Activated T-cell treated with anti-CD3 and anti-CD28 coated beads, Interleukin-2, amount 50 U/mL, for 48 hours (primary cell): ENCODE results near the gene SEC23A.
A peak's percentile ranks its signal among the peaks of the same experiment; 100 is the strongest.
"Not testable (repeated sequence)": the region's sequence is repeated elsewhere in the genome, so short reads cannot be mapped to it uniquely, and the experiment has no call there.

Experiments used
- DNase-seq, 2 experiments: peaks; one replicate each; pipeline ENCODE4 v3.0.0-alpha.2; 2020

The SEC23A gene

DNA sequence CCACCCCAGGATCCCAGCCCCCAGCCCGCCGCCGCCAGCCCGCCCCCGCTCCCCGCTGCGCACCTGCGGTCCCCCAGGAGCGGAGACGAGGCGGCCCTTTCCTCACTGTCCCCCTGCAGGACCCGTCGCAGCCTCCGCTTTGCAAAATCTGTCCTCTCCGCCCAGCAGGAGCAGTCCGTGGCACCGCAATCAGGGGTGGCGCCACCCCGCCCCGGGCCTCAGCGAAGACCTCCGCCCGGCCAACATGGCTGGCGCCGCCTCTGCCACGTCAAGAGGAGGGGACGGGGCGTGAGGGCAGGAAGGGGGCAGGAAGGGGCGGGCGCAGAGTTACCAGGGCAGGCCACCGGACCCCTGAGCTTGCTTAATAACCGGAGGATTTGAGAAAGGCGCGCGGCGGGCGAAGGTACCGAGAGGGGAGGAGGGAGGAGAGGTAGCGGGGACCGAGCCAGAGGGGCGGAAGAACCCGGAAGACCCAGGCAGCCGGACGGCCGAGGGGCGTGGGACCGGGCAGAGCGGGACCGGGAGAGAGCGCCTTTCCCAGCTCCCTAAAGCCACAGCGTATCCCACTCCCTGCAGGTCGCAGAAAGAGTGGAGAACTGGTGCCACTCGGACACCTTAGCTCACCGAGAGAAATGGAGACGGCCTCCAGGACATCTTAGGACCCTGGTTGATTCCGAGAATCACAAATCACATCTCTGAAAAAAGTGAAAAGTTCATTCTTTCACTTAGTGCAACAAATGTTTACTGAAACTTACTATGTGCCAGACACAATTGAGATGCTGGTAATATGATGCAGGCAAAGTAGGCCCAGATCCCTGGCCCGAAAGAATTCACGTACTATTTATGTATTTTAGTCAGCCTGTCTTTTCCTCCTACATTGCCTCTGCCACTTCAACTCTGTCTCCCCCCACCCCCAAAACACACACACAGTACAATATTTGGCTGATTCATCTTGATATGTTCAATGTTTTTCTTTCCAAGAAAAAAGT is at the start of gene SEC23A:
Gene SEC23A (minus strand): TSS at position 267 of the 989 bp plus-strand sequence. CDS start 7,117 bp downstream, outside the sequence.
- DNase-seq, result peak; percentile 89 to 90

DNA sequence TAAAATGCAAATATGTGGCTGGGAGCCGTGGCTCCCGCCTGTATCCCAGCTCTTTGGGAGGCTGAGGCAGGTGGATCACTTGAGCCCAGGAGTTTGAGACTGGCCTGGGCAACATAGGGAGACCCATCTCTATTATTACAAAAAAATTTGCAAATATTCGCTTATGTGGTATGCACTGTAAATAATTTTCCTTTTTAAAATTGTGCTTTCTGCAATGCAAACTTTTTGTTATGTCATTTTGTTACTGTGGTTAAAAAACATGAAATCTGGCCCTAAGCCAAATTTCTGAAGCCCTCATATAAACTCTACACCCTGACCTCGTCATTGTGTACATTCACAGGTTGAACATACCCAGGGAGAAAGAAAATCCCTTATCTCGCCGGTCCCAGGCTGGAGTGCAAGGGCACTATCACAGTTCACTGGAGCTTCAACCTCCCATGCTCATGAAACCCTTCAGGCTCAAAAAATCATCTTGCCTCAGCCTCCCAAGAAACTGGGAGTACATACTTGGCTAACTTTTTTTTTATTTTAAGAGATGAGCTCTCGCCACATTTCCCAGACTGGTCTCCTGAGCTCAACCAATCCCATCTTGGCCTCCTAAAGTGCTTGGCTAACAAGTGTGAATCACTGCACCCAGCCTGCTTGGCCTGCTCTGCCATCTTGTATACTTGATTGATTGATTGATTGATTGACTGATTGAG is 42.4 kb upstream of the SEC23A start:
- no peak for DNase-seq

DNA sequence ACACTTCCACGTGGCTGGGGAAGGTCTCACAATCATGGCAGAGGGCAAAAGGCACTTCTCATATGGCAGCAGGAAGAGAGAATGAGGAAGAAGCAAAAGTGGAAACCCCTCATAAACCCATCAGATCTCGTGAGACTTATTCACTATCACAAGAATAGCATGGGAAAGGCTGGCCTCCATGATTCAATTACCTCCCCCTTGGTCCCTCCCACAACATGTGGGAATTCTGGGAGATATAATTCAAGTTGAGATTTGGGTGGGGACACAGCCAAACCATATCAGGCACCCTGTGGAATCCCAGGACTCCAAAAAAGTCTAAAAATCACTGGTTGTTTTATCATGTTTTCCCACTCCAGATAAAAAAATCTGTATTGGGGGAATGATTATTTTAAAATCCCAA is 40.2 kb upstream of the SEC23A start:
- DNase-seq, result not testable (repeated sequence)

DNA sequence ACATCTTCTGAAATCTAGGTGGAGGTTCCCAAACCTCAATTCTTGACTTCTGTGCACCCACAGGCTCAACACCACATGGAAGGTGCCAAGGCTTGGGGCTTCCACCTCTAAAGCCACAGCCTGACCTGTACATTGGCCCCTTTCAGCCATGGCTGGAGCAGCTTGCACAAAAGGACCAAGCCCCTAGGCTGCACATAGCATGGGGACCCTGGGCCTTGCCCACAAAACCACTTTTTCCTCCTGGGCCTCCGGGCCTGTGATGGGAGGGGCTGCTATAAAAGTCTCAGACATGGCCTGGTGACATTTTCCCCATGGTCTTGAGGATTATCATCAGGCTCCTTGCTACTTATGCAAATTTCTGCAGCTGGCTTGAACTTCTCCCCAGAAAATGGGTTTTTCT is 38.6 kb upstream of the SEC23A start:
- DNase-seq, result not testable (repeated sequence)

DNA sequence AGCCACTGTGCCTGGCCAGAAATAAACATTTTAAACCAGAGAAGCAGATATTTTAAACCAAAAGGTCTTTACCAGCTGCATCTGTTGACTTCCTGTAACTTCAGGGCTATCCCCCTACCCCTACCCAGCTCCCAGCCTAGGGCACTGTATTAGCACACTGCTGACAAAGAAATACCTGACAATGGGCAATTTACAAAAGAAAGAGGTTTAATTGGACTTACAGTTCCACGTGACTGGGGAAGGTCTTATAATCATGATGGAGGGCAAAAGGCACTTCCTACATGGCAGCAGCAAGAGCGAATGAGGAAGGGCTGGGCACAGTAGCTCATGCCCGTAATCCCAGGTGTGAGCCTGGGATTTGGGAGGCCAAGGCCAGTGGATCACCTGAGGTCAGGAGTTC is 37.1 kb upstream of the SEC23A start:
- no peak for DNase-seq

DNA sequence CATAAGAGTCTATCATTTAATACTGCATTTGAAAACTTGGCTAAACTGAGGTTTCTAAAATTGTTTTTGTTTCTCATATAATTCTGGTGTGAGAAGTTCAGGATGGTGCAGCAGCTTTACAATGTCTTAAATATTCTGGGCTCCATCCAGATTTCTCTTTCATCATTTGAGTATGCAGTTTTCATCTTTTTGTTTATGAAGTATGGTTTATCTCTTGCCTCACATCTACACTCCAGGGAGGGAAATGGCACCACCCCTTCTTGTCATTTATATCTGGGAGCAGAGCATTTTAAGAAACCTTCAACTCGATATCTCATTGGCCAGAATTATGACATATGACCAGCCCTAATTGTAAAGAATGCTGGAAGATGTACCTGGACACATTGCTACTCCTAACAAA is 35.4 kb upstream of the SEC23A start:
- no peak for DNase-seq

DNA sequence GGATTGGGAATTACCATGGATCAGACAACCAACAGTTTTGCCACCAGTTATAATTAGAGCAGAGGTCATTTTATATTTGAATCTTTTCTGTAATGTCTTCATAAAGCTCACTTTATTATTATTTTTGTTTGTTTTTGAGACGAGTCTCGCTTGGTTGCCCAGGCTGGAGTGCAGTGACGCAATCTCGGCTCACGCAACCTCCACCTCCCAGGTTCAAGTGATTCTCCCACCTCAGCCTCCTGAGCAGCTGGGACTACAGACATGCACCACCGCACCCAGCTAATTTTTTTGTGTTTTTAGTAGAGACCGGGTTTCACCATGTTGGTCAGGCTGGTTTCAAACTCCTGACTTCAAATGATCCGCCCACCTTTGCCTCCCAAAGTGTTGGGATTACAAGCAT is 34.8 kb upstream of the SEC23A start:
- DNase-seq, result not testable (repeated sequence)

DNA sequence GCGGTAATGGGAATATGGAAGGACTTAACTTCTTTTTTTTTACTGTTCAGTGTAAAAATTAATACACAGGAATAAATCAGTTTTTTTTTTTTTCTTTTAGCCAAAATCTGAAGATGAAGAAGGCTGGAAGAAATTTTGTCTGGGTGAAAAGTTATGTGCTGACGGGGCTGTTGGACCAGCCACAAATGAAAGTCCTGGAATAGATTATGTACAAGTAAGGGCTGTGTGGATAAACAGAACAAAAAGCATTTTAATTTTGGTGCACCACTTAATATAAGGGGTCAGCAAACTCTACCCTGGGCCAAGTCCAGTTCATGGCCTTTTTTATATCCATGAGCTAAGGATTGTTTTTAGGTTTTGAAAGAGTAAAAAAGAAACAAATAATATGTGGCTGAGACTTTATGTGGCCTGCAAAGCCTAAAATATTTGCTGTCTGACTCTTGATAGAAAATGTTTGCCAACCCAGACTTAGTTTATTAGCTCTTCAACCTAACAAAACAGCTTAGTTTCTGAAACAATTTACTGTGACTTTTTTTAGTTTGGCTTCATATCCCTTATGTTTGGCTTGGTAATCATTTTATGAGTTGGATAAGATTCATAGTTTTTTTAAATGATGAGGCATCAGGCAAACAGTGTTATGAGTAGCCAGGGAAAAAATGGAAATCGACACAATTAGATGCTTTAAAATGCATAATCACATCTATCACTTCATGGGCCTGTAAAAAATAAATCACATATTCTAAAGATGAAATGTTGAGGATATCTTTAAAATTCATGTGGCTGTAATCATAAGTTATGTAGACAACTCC is 19.5 kb upstream of the SEC23A start:
- no peak for DNase-seq

DNA sequence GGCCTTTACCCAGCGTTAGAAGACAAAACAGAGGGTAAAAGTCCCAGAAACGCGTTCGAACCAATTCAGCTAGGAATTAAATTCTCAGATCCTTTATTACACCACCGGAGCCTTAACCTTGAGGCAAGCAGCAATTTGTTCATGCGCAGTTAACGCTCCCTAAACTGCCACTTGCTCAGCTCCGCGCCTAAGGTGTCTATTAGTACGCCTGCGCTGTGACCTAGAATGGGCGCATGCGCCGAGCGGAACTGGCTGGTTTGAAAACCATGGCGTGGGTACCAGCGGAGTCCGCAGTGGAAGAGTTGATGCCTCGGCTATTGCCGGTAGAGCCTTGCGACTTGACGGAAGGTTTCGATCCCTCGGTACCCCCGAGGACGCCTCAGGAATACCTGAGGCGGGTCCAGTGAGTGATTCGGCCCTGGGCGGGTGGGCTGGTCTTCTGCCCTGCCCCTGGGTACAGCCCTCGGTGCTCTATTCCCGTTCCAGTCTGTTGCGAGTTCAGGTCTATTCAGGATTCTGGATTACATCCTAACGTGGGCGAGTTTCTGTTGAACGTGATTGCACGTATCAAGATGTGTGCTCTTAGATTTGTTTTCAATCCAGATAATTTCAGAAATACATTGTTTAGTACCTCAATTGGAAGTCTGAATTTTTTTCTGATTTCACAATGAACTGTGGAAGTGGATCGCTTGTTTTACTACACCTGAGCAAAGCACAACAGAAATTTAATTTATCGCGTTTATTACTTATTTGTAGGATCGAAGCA is 11.2 kb upstream of the SEC23A start, which contains the start of gene GEMIN2:
Gene GEMIN2 (plus strand): TSS at position 251 of the 766 bp plus-strand sequence. CDS start 16 bp downstream, at position 267.
- DNase-seq, result peak; percentile 95 to 96

DNA sequence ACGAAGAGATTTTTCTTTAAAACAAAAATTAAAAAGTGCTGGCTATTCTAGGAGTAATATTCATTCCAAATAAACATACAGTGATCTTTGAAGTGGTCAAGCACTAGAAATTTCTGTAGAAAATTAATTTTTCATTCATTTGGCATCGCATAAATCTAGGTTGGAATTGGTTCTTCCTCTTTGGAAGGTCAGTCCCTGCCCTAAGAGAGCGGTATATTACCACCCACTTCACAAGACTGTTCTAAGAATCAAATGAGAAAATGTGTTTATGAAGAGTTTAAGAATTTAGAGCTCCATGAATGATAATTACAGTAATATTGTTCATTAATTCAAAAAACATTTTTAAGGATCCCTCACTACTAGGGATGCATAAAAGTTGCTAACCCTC is 10.6 kb upstream of the SEC23A start:
- DNase-seq, result no peak

DNA sequence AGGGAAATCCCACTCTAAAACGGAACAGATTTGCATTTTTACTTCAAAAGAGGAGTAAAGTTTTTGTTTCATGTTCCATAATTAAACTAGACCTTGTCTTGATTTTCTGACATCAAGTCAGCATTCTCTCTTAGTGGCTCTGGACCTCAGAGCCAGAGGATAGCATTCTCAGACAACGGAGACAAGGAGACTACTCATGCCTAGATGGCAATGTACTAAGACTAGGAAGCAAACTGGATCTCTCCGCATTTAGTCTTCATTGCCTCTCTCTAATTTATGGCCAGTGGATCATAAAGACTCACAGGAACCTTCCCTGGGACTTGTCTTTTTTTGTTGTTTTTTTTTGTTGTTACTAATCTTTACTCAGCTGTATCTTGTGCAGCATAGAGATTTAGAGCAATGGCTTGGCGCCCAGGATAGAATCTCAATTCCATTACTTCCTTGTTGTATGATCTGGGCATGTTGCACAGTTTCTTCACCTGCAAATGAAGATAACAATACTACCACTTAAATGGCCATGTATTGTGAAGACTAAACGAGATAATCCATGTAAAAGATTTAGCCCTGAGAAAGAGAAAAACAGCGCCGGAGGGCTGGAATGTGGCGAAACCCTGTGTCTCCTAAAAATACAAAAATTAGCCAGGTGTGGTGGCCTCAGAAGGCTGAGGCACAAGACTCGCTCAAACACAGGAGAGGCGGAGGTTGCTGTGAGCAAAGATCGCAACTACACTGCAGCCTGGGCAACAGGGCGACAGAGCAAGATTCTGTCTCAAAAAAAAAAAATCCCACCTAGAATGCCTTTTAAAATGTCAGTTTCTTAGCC is 7.1 kb upstream of the SEC23A start:
- no peak for DNase-seq

DNA sequence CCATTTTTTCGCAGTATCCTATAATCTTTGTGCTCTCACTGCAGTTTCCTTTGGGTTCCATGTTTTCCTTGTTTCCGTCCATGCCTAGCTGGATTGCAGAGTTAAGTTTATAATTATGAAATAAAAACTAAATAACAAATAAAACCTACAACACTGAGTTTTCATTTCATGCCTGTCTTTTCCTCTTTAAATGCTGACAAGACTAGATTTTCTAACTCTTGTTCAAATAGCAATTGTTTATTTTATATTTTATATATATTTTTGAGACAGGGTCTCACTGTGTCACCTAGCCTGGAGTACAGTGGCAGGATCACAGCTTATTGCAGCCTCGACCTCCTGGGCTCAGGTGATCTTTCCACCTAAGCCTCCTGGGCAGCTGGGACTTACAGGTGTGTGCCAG is 5.8 kb upstream of the SEC23A start:
- no peak for DNase-seq

DNA sequence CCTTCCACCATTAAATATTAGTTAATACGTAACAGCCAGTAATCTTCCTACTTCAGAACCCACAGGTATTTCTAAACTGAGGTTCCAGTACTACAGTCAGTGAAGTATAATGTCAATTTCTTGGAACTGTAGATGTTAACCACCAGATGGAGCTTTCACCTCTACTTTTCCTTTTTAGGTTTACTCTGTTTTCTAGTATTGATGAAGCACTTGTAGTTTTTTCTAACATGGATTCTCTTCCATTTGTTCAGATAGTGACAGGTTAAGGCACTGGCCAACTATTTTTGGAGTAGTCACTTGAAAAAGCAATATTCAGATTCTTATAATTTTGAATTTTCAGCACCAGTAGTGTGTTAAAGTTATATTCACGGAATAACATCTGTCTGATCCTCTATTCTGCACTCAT is 4.6 kb upstream of the SEC23A start:
- no peak for DNase-seq

DNA sequence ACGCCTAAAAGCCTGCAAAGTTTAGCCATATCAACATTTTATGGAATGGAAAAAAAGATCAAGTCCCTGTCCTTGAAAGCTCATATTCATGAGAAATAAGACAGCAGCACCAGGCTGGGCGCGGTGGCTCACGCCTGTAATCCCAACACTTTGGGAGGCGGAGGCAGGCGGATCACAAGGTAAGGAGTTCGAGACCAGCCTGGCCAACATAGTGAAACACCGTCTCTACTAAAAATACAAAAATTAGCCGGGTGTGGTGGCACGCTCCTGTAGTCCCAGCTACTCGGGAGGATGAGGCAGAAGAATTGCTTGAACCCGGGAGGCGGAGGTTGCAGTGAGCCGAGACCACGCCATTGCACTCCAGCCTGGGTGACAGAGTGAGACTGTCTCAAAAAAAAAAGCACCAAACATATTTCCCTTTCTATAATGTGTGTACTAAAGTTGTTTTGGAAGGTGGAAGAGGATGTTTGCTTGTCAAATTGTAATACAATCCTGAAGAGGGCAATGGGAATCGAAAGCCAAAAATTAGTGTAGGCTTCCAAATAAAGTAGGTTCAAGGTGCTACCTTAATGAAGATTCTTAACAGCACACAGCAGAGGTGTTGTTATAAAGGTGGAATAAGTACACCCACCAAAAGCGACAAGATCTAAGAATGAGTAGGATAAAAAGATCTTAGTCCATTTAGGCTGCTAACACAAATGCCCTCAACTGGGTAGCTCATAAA is 1.2 kb upstream of the SEC23A start:
- DNase-seq, result not testable (repeated sequence)

DNA sequence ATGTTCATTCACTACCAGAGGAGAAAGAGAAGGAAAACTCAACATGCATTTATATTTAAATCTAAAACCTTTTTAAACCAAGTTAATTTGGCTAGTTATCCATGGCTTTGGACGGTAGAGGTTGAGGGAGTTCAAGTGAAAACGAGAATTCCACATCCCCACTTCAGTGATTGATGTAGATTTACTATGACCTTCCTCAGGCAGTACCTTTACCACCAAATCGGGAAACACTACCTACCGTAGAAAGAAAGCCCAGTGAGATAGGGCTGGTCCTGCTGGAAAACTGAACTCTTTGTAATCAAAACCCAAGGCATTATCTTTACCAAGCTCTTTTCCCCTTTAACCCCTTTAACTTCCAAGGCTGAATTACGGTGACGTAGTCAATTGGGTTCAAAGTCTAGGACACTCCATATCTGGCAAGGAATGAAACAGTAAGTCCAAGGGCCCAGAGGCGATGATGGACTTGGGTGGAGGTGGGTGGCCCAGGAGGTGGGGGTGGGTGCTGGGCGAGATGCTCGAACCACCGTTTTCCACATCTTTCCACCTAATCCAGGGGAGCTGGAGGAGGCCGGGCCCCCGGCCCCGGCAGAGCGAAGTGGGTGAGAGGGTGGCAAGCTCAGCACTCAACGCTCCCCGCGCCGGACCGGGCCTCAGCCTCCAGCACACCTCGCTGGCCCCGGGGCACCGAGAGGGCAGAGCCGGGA is 618 bp downstream of the SEC23A start:
- DNase-seq, result peak in 1 of 2 experiments; percentile 27

DNA sequence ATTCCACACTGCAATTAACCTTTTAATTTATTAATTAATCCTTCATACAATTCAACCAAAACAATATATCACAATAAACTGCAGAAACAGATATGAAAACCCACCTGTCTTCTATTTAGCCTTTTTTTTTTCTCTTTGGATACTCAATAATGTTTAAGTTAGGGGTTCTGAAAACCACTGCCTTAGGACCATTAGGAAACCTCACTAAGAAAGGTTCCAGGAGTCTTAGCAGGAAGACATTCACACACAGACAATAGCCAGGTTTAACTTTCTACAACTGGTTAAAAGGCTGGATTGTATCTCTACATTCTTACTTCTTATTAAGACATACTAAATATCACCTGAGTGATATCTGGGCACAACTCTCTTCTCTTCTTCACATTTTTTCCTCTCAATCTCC is 3.3 kb downstream of the SEC23A start:
- no peak for DNase-seq

DNA sequence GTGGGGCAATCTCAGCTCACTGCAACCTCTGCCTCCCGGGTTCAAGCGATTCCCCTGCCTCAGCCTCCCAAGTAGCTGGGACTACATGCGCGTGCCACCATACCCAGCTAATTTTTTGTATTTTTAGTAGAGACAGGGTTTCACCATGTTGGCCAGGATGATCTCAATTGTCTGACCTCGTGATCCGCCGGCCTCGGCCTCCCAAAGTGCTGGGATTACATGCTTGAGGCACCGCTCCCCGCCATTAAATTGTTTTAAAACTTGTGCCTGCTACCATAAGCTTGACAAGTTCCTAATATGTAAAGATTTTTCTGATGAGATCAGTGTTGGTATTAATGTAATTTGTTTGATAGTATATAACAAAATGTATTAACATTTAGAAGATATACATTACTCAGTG is 3.8 kb downstream of the SEC23A start:
- not testable (repeated sequence) for DNase-seq

DNA sequence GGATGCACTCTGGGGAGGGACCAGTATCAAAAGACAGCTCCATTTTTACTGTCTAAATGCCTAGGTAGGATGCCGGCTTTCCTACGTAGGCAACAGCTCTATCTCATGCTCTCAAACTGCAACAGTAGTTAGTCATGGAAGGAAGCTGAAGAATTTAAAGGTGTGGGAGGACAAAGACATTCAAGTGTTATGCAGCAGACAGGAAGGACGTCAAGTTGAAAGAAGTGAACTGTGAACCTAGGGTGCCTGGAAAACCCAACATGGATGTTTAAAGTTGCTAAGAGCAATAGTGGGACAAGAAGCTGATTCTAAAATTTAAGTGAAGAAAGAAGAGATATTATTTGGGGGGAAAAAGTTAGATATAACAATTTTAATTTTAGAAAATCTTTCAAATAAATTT is 5.9 kb downstream of the SEC23A start:
- DNase-seq, result no peak

DNA sequence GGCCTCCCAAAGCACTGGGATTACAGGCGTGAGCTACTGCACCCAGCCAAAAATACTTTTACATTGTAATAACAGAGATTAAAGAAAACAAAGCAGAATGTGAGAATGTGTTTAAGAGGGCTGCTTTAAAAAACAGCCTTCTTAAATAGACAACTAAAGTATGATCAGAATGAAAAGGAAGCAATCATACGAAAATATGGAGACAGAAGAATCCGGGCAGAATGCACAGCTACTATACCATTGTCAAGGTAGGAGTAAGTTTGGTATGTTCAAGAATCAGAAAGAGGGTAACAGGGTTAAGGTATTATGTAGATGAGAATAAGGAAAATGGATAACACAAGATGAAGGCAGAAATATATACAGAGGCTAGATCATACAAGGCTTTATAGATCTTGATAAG is 8.5 kb downstream of the SEC23A start:
- DNase-seq, result peak in 1 of 2 experiments; percentile 3

DNA sequence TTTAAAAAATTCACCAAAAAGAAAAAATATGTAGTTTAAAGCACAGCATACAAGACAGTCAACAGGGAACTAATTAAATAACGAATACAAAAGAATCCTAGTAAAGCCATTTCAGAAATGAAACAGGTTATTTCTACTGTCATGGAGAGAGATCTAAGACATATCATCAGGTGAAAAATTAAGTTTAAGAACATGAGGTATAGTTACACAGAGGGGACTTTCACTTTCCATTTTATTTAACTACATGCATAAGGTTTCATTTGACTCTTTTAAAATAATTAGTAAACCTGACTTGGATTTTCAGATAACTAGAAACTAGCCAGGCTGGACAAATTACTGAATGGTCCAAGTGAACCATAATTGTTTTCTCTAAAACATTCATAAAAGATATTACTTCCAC is 11.3 kb downstream of the SEC23A start:
- DNase-seq, result no peak
